GM18498 (cell line): ENCODE results near the gene RBM6.
"Not testable (repeated sequence)": the region's sequence is repeated elsewhere in the genome, so short reads cannot be mapped to it uniquely, and the experiment has no call there.

Experiments used
- ATAC-seq: cut with Tn5 transposase; IDR thresholded peaks from one replicate; pipeline ENCODE4 v1.9.1; 2021; ENCODE audit warnings: mild to moderate bottlenecking, moderate library complexity; ENCODE audit not compliant: unreplicated experiment

The RBM6 gene

DNA sequence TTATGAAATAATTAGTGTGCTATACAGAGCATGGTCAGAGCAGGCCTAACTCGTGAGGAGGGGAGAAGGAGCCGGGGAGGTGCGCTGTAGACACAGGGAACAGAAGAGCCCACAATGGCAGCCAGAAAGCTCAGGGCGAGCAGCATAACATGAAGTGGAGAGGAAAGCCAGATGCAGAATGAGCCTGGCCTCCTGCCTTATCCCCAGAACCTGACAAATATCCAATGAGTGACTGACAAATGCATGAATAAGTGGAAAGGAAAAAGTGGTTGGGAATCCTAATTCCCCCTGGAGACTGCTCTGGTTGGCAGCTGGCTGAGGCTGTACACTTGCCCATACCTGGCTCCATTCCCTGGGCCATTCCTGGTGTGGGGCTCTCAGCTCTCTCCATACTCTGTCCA is 27.1 kb upstream of the RBM6 start:
- no peak for ATAC-seq

DNA sequence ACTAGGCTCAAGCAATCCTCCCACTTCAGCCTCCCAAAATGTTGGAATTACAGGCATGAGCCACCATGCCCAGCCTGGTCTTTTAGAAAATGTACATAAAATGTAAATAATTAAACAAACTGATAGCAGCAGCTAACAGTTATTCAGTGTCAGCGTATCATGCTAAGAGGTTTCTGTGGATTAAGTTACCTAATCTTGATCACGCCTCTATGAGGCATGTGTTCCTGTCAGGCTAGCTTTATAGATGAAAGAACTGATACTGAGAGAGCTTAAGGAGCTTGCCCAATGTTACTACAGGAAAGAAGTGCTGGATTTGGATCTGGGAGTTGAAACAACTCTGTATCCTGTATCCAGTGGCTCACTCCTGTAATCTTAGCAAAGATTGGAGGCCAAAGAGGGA is 25.0 kb upstream of the RBM6 start:
- ATAC-seq: no peak

DNA sequence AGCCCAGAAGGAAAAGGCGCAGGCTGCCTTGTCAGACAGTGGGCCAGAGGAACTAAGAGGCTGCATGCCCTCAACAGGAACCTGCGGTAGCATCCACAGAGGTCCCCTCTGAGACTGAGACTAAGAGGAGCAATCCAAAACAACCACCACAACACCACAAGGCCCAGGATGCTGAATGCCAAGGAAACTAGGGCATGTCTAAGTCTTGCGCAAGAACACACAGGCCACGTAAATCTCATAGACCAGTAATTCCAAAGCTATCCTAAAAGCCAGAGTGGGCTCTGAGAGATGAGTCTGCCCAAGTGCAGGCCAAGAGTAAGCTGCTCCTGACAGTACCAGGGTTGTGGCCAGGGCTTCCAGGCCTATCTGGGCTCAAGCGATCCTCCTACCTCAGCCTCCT is 23.3 kb upstream of the RBM6 start:
- no peak for ATAC-seq

DNA sequence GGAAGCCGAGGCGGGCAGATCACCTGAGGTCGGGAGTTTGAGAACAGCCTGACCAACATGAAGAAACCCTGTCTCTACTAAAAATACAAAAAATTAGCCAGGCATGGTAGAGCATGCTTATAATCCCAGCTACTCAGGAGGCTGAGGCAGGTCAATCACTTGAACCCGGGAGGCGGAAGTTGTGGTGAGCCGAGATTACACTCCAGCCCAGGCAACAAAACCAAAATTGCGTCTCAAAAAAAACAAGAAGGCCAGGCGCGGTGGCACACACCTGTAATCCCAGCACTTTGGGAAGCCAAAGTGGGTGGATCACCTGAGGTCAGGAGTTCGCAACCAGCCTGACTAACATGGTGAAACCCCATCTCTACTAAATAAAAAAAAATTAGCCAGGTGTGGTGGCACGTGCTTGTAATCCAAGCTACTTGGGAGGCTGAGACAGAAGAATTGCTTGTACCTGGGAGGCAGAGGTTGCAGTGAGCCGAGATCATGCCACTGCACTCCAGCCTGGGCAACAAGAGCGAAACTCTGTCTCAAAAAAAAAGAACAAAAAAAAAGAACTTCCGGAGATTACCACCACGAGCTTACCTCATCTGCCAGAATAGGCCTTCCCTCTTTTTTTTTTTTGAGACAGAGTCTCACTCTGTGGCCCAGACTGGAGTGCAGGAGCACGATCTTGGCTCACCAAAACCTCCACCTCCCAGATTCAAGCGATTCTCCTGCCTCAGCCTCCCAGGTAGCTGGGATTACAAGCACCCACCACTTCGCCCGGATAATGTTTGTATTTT is 22.0 kb upstream of the RBM6 start:
- not testable (repeated sequence) for ATAC-seq

DNA sequence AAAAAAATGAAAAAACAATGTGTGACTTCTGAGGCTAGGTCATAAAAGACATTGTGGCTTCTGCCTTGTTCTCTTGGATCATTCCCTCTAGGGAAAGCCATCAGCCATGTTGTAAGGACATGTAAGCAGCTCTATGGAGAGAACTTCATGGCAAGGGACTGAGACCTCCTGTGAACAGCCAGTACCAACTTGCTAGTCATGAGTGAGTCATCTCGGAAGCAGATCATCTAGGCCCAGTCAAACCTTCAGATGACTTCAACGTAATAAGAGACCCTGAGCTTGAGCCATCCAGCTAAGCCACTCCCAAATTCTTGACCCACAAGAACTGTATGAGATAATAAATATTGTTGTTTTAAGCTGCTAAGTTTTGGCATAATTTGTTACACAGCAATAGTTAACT is 15.3 kb upstream of the RBM6 start:
- ATAC-seq: no peak

DNA sequence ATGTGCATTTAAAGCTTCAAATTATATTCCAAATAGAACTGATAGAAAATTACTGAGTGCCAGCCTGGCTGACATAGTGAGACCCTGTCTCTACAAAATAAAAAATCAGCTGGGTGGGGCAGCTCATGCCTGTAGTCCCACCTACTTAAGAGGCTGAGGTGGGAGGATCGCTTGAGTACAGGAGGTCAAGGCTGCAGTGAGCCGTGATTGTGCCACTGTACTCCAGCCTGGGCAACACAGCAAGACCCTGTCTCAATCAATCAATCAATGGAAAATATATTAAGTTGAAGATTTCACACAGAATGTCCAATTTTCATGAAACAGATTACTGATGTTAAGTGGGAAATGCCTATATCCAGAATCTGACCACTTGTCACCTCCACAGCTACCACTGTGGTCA is 14.5 kb upstream of the RBM6 start:
- ATAC-seq: no peak

DNA sequence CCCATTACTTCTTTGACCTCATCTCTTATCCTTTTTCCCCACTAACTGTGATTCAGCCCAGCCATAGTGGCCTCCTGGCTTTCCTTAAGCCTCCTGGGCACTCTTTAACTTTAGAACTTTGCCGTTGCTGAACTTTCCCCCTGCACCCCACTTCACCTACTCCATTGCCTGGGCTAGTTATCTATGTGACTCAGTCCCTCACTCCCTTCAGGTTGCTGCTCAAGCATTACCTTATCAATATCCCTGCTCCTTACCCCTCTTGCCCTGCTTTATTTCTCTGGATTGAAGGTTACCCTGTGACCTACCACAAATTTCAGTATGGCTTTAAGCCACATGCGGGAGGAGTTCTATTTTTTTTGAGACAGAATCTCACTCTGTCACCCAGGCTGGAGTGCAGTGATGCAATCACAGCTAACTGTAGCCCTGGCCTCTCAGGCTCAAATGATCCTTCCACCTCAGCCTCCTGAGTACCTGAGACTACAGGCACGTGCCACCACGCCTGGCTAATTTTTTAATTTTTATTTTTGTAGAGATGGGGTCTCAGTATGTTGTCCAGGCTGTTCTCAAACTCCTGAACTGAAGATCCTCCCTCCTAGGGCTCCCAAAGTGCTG is 13.7 kb upstream of the RBM6 start:
- no peak for ATAC-seq

DNA sequence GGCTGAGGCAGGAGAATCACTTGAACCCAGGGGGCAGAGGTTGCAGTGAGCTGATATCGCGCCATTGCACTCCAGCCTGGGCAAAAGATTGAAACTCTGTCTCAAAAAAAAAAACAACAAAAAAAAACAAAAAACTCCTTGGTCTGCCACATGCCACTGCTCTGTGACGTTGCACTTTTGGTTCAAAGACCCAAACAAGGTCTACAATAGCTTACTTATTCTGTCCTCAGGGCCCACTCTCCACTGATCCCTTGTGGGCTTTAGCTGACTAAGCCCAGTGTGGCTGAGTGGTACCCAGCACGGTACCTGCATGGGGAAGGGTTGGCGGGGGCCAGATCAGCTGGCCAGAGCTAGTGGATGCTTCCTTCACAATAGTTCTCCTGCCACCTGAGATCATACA is 12.2 kb upstream of the RBM6 start:
- no peak for ATAC-seq

DNA sequence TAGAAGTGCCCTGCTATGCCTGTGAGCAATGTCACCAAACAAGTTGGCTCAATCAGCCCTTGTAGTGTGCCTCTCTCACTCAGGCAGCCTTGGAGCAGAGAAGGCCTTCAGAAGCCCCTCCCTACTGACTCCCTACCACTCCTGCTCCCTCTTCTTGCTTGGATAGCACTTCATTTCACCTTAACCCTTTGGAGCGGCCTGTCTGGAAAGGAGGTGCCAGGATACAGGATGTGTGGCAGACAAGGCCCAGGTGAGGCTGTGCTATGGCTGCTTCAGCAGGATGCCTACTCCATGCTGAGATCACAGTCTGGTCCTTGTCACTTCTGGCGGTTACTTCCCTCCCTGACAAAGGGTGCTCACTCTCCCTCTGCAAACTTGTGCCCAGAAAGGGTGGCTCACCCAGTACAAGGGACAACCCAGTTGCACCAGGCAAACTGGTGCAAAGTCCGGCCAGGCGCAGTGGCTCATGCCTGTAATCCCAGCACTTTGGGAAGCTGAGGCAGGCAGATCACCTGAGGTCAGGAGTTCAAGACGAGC is 11.4 kb upstream of the RBM6 start:
- ATAC-seq: no peak

DNA sequence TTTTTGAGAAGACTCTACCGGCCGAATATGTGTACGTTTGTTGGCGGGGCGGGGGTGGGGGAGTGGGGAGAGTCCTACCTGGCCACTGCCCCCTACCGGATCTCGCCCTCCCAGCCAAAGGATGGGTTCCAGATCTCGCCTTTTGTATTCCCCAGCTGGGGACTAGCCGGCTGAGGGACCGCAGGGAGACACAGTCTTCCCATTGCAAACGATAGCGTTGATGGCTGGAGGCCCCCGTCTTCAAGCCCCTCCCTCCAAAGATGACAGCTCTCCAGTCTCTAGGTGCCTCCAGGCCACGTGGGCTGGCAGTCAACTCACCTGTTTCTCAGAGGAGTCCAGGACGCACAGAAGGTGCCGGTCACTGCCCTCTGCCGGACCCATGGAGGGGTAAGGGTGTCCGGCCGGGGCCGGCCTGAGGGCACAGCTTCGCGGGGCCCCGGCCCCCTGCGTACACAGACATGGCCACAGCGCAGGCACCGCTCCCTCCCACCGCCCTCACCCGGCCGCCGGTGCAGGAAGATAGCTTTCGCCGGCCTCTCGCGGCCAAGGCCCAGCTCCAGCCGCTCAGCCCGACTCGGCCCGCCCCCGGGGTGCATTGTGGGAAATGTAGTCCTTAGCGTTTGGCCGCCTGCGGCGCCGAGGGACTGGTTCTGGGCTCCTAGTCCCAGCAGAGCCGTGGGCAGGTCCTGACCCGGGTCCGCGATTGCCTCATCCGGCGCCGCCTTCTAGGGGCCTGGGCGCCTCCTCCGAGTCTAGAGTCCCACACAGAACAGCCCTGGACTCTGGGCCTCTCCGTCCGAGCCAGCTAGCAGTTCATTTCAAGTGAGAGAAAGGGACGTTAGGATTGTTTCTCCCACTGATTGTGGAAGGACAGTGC is 10.4 kb upstream of the RBM6 start, which contains the start of gene MON1A:
TSS of gene MON1A (minus strand) at position 521 of the 877 bp plus-strand sequence. CDS start 16,465 bp downstream, outside the sequence.
- ATAC-seq: peak; percentile 87

DNA sequence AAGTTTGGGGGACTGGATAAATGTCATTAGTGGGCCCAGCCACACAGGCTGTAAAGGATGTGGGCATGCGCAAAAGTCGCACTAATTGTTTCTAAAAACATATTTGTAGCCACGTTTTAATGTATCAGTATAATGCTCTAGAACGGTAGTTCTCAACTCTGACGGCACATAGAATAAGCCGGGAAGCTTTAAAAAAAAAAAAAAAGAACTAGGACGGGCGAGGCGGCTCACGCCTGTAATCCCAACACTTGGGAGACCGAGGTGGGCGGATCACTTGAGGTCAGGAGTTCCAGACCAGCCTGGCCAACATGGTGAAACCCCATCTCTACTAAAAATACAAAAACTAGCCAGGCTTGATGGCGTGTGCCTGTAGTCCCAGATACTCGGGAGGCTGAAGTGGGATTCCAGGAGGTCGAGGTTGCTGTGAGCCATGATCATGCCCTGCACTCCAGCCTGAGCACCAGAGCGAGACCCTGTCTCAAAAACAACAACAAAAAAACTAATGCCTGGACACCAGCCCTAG is 9.7 kb upstream of the RBM6 start:
- ATAC-seq: no peak

DNA sequence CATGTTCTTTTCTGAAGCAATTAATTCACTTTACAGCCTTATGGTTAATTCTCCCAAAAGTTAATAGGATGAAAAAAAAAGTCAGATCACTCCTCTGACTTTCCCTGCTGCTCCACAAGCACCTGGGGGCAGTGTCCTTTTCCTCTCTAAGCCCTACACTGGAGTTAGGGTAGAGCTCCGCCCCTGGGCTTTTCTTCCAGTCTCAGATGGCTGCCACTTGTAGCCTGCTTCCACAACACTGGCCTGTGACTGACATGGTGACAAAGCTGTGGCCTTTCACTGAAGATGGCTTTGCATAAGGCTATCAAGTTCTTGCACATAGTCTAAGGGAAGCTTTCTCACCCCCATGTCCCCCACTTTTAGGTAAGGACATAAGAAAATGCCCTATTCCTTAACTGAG is 9.0 kb upstream of the RBM6 start:
- ATAC-seq: no peak

DNA sequence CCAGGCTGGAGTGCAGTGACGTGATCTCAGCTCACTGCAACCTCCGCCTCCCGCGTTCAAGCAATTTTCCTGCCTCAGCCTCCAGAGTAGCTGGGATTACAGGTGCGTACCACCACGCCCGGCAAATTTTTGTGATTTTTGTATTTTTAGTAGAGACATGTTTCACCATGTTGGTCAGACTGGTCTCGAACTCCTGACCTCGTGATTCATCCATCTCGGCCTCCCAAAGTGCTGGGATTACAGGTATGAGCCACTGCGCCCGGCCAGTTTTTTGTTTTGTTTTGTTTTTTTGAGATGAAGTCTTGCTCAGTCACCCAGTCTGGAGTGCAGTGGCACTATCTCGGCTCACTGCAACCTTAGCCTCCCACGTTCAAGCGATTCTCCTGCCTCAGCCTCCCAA is 7.7 kb upstream of the RBM6 start:
- not testable (repeated sequence) for ATAC-seq

DNA sequence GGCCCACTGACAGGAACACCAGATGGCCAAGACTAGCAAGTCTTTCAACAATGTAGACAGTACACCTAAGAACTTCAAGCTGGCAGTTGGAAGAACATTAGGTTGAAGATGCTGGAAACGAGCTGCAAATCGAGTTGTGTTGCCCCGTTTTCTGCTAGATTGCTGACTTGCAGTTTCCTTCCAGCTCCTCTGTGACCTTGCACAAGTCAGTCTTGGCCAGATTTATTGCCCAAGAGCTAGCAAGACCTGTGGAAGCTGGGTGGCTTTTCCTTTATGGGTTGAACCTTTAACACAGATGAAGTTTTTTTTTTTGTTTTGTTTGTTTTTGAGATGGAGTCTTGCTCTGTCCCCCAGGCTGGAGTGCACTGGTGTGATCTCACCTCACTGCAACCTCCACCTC is 2.9 kb upstream of the RBM6 start:
- no peak for ATAC-seq

DNA sequence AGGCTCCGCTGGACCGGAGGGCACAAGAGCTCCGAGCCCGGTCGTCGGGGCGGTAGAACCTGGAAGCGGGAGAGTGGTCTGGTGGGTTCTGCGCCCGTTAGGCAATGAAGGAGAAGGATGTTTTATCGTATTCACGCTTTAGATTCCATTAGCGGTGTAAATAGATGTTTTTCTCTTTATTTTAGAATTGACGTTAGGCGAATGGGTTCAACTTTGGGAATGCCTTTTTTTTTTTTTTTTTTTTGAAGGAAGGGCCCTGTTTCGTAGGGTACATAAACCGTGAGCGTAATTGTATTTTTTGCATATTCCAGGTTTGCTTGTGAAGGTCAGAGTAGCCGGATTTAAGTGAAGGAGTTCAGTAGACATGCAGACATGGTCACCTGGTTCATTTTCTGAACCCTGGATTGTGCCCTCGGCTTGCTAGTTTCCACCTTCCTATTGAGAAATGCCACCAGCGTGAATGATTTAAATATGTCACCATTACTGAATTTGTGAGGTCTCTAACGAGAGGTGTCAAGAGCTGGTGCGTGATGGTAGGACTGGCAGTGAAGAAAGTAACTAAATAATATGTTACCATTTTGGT is 808 bp downstream of the RBM6 start:
- ATAC-seq: no peak

DNA sequence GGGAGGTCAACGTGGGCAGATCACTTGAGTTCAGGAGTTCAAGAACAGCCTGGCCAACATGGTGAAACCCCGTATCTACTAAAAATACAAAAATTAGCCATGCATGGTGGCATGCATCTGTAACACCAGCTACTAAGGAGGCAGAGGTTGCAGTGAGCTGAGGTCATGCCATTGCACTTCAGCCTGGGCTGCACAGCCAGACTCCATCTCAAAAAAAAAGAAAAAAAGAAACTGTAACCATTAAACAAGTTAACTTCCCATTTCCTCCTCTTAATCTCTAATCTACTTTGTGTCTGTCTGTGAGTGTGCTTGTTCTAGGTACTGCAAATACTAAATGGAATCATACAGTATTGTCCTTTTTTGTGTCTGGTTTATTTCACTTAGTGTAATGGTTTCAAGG is 2.7 kb downstream of the RBM6 start:
- no peak for ATAC-seq

DNA sequence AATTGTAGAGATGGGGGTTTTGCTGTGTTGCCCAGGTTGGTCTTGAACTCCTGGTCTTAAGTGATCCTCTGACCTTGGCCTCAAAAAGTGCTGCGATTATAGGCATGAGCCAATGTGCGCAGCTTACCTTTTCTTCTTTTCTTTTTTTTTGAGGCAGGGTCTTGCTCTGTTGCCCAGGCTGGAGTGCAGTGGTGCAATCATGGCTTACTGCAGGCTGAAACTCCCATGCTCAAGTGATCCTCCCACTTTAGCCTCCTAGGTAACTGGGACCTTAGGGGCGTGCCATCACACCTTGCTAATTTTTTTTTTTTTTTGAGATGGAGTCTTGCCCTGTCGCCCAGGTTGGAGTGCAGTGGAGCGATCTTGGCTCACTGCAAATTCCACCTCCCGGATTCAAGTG is 13.0 kb downstream of the RBM6 start:
- no peak for ATAC-seq

DNA sequence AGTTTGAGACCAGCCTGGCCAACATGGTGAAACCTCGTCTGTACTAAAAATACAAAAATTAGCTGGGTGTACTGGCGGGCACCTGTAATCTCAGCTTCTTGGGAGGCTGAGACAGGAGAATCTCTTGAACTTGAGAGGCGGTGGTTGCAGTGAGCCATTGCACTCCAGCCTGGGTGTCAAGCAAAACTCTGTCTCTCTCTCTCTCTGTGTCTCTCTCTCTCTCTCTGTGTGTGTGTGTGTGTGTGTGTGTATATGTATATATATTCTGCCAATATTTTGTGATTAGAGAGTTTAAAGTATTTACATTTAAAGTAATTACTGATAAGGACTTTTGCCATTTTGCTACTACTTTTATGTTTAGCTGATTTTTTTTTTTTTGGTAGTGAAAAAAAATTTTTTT is 15.7 kb downstream of the RBM6 start:
- ATAC-seq: no peak

DNA sequence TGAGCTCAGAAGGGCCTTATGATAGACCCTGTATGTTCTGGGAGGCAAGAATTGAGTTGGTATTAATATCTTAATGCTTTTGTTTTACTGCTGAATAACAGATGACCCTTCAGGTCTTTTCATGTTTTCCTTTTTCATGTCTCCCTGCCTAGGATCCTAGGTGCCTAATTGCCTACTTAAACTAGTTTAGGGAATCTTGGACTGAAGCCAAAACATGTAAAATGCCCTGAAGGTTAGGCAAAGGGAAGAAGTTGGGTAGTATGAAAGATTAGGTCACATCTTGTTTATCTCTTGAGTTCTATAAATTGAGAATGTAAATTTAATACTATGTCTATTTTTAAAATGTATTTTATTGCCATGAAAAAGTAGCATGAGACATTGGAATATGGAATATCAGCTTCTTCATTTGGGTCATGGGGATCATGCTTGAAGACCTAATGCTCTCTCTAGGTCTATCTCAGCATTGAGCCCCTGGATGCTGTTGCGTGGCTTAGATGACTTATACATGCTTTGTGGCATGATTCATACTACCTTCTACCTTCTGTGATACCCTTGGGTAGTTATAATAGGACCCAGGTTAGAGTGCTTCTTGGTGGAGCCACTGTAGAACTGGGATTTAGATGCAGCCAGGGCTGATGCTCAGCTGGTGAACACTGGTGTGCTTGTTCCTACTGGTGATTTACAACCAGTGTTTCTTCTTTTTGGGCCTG is 26.4 kb downstream of the RBM6 start:
- no peak for ATAC-seq

DNA sequence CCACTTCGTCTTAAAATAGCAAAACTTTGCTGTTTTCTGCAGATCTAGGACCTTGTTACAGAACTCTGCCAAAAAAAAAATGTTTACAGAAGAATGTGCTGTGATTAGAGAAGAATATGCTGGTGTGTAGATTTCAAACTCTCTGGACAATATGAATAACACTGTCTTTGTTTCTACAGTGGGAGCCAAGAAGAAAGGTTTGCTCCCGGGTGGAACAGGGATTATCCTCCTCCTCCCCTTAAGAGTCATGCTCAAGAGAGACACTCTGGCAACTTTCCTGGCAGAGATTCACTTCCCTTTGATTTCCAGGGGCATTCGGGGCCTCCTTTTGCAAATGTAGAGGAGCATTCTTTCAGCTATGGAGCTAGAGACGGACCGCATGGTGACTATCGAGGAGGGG is 27.3 kb downstream of the RBM6 start:
- no peak for ATAC-seq
